Memory B cell (primary cell): ENCODE data around the gene ZNF230.

ENCODE experiments used
- ATAC-seq: fragments of 150-1000 bp; cut with Tn5 transposase; 2 replicates; pipeline ENCODE4 v1.10.0; 2021; ENCODE audit warnings: low read depth, mild to moderate bottlenecking, moderate library complexity
- DNase-seq, 2 donors: peaks; one replicate each; pipeline ENCODE4 v3.0.0; 2022; ENCODE audit warnings: low spot score in 2 of 2
- H3K27ac Mint-ChIP-seq: one replicate; pipeline ENCODE4 v1.8.0; 2022; ENCODE audit warnings: mild to moderate bottlenecking, moderate library complexity, mixed read lengths
- H3K27me3 Mint-ChIP-seq: one replicate; pipeline ENCODE4 v1.8.0; 2022; ENCODE audit warnings: mixed read lengths
- H3K36me3 Mint-ChIP-seq: one replicate; pipeline ENCODE4 v1.8.0; 2022; ENCODE audit warnings: mild to moderate bottlenecking, mixed read lengths
- H3K4me1 Mint-ChIP-seq: one replicate; pipeline ENCODE4 v1.8.0; 2022; ENCODE audit warnings: mixed read lengths
- H3K4me3 Mint-ChIP-seq: one replicate; pipeline ENCODE4 v1.8.0; 2022; ENCODE audit warnings: mild to moderate bottlenecking, moderate library complexity, mixed read lengths
- H3K9me3 Mint-ChIP-seq: one replicate; pipeline ENCODE4 v1.8.0; 2022; ENCODE audit warnings: mixed read lengths

The ZNF230 gene

DNA sequence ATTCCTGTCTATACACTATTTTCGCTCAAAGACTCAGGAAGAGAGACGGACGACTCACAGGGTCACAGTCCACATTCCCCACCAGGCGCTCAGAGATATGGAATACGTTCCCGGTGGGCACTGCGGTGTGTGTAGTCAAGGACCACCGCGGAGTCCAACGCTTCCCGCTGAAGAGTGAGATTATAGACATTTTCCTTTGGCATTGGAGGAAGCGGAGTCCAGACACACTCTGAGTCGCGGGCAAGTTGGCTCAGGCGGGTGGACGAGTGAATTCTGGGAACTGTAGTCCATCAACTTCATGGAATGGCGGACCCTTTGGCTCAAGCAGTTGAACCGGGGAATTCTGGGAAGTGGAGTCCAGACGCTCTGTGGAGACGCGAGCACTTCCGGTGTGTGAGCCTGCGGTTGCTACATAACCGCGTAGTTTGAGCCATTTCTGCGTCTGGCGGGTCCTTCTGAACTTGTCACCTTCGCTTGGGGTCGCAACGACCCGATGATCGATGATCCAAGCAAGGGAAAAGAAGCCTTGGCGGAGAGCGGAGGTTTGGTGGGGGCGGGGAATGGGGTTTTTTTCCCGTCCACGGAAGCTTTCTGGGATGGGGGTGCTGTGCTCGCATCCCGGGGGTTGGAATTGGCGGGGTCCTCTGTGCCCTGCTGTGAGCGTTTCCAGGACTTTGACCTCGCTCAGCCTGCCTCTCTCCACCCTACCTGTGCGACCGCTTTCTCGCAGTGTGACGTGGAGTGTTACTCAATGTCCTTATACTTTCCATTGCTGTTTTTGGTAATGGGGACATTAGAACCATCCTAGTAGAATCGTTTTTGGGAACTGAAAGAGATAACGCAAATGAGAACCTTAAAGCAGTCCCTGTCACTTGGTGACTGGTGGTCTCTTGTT, at the start of gene ZNF230:
ZNF230 (plus strand) TSS at position 392 of the 895 bp plus-strand sequence. CDS start 4,122 bp downstream, outside the sequence.
- ATAC-seq = peak; percentile 97
- H3K36me3 Mint-ChIP-seq = peaks cover 29% of the 10 kb centered on the region
- peak within 1 kb of the TSS; percentile 89 for H3K27ac Mint-ChIP-seq
- H3K4me1 Mint-ChIP-seq = peaks cover 12% of the 10 kb centered on the region
- no peaks in the 10 kb centered on the region for H3K27me3 Mint-ChIP-seq
- DNase-seq = peak; percentile 55 to 68
- H3K4me3 Mint-ChIP-seq = peak within 1 kb of the TSS; percentile 99
- peaks cover 20% of the 10 kb centered on the region for H3K9me3 Mint-ChIP-seq

DNA sequence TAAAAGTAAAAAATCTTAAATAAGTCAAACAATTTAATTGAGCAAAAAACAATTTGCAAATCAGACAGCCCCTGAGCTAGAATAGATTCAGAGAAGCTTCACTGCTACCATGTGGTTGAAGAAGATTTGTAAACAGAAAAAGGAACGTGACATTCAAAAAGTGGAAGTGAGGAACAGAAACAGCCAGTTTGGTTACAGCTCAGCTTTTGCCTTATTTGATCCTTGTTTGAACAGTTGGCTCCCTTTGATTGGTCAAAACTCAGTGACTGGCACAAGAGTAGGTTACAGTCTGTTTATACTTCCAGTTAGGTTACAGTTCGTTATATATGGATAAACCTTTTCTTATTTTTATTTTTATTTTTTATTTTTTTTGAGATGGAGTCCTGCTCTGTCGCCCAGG, 45.9 kb upstream of the ZNF230 start:
- Mint-ChIP-seq H3K4me1 (no peaks in the 10 kb centered on the region), H3K9me3 (peaks cover 15% of the 10 kb centered on the region), H3K4me3 (no peak overlapping the region), H3K27me3 (no peaks in the 10 kb centered on the region), H3K36me3 (peaks cover 25% of the 10 kb centered on the region), H3K27ac (no peak overlapping the region)
- ATAC-seq (no peak), DNase-seq (no peak)

DNA sequence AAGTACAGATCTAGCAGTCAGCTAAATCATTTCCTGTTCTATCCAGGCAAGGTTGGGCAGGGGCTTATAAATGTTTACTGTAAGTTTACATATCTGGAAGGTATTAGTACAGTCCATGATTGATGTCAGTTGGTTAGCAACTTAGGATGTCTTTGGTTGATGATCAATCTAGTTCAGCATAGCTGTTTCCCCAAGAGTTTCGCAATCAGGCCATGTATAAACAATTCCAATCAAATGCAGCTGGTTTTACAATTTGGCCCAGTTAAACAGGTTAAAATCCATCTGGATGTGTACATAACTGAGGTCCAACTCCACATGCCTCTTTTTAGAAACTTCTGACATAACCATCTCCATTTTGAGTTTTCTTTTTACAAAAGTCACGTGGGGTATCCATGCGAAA, 44.9 kb upstream of the ZNF230 start:
- ATAC-seq (no peak), DNase-seq (no peak)
- Mint-ChIP-seq H3K27ac (no peak overlapping the region), H3K9me3 (peaks cover 17% of the 10 kb centered on the region), H3K27me3 (no peaks in the 10 kb centered on the region), H3K4me1 (no peaks in the 10 kb centered on the region), H3K36me3 (peaks cover 28% of the 10 kb centered on the region), H3K4me3 (no peak overlapping the region)

DNA sequence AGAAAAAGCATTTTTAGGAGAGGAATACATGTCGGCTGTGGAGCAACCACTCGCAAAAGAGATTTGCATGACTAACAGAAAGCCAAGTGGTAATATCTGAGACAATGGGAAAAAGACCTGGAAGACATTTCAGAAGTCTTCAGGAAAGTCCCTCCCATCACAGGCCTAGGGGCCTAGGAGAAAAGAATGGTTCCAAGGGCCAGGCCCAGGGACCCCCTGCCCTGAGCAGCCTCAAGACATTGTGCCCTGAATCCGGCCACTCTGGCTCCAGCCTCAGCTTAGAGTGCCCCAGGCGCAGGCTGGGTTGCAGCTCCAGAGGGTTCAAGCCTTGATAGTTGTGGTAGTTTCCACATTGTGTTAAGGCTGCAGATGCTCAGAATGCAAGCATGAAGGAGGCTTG, 42.3 kb upstream of the ZNF230 start:
- Mint-ChIP-seq H3K9me3 (peaks cover 20% of the 10 kb centered on the region), H3K4me3 (no peak overlapping the region), H3K27ac (no peak overlapping the region)

DNA sequence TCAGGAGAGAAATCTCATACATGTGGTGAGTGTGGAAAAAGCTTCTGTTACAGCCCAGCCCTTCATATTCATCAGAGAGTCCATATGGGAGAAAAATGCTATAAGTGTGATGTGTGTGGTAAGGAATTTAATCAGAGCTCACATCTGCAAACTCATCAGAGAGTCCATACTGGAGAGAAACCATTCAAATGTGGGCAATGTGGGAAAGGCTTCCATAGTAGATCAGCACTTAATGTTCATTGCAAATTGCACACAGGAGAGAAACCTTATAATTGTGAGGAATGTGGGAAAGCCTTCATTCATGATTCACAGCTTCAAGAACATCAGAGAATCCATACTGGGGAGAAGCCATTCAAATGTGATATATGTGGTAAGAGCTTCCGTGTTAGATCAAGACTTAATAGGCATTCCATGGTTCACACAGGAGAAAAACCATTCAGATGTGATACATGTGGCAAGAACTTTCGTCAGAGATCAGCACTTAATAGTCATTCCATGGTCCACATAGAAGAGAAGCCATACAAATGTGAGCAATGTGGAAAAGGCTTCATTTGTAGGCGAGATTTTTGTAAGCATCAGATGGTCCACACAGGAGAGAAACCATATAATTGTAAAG, 36.6 kb upstream of the ZNF230 start:
- H3K4me1 Mint-ChIP-seq = no peaks in the 10 kb centered on the region
- H3K27me3 Mint-ChIP-seq = no peaks in the 10 kb centered on the region
- no peak overlapping the region for H3K27ac Mint-ChIP-seq
- DNase-seq = no peak
- no peak overlapping the region for H3K4me3 Mint-ChIP-seq
- peaks cover 42% of the 10 kb centered on the region for H3K36me3 Mint-ChIP-seq
- ATAC-seq = no peak
- H3K9me3 Mint-ChIP-seq = peaks cover 30% of the 10 kb centered on the region

More for the DNA sequence above, 42.3 kb upstream of the ZNF230 start:
- Mint-ChIP-seq H3K27me3 (no peaks in the 10 kb centered on the region), H3K4me1 (no peaks in the 10 kb centered on the region), H3K36me3 (peaks cover 33% of the 10 kb centered on the region)
- DNase-seq (no peak), ATAC-seq (no peak)

DNA sequence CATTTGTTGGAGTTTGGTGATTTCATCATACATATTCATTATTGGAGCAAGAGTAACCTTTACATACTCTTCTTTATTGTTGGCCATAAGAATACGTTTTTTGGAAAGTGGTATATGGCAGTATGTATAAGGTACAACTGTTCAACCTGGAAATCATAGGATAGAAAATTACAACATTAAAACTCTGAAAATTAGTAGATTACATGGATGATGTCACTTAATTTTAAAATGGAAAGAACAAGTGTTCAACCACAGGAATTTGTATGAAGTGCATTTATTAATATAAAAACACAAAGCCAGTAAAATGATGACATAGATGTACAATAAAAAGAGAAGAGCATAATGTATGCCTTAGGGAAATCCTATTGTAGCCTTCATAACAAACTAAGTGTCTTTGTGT, 26.0 kb upstream of the ZNF230 start:
- no peak overlapping the region for H3K27ac Mint-ChIP-seq
- ATAC-seq (no peak), DNase-seq (no peak)
- peaks cover 5% of the 10 kb centered on the region for H3K36me3 Mint-ChIP-seq
- H3K4me3 Mint-ChIP-seq = no peak overlapping the region
- H3K27me3 Mint-ChIP-seq = no peaks in the 10 kb centered on the region
- no peaks in the 10 kb centered on the region for H3K4me1 Mint-ChIP-seq
- H3K9me3 Mint-ChIP-seq = peaks cover 24% of the 10 kb centered on the region

DNA sequence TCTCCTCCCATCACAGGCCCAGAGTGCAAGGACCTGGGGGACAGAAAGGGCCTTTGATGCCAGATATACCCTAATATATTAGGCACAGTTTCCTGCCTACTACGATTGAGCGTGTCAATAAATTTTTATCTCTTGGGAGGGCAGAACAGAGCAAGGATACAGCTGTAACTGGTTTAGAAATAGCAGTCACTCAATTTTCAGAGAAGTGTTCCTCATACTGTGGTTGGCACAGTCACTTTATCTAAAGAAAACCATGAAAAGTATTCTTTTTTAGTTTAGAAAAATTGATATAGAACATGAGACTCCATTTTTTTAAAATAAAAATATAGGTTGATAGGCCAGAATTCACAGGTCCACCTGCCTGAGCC, 19.2 kb upstream of the ZNF230 start:
- Mint-ChIP-seq H3K36me3 (peaks cover 8% of the 10 kb centered on the region), H3K27me3 (no peaks in the 10 kb centered on the region), H3K4me3 (peak overlapping the region; percentile 96), H3K27ac (no peak overlapping the region), H3K4me1 (peaks cover 5% of the 10 kb centered on the region), H3K9me3 (peaks cover under 1% of the 10 kb centered on the region)
- ATAC-seq = peak; percentile 11
- no peak for DNase-seq

DNA sequence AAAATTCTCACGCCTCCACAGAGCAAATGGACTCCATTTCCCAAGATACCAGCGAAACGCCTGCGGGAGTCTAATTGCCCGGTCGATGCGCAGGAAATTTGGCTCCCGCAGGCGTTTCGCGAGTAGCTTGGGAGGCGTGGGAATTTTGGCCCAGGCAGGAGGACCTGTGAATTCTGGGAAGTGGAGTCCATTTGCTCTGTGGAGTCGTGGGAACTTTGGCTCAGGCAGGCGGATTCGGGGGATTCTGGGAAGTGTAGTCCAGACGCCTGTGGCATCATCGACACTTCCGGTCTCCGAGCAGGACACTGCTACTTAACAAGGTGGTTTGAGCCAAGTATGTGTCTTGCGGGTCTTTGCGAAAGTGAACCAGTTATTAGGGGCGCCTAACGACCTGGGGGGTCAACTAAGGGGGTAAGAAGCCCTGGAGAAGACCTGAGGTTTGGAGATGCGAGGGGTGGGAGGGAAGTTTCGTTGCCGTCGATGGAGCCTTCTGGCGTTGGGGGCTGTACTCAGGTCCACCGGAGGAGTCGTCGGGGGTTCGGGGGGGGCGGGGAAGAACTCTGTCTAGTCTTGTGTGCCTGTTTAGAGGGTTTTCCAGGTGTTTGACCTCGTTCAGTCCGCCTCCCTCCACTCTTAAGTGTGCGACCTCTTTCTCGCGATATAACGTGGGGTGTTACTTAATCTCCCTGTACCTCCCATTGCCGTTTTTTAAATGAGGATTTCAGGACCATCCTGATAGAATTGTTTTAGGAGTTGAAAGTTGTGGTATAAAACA, 18.7 kb upstream of the ZNF230 start, which contains the start of gene ZNF155:
ZNF155 (plus strand) TSS at position 277 of the 775 bp plus-strand sequence. CDS start 4,356 bp downstream, outside the sequence.
- Mint-ChIP-seq H3K27ac (peak within 1 kb of the TSS; percentile 68), H3K4me3 (peak within 1 kb of the TSS; percentile 96), H3K9me3 (peaks cover 2% of the 10 kb centered on the region), H3K4me1 (peaks cover 5% of the 10 kb centered on the region), H3K36me3 (peaks cover 13% of the 10 kb centered on the region), H3K27me3 (no peaks in the 10 kb centered on the region)
- ATAC-seq = peak; percentile 85
- peak; percentile 36 to 67 for DNase-seq

DNA sequence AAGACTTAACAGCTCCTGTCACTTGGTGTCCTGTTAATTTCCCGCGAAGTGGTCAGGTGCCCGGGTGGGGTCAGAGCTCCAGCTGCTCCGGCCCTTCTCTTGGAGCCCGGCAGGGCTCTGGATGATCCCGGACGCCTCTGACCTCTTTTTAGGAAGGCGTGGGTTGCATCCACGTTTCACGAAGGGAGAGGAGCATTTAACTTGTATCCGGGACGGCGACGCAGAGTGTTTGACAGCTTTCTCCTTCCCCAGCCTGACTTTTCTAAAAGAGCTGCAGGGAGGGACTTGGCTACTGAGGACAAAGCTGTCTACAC, 18.1 kb upstream of the ZNF230 start:
- Mint-ChIP-seq H3K36me3 (peaks cover 18% of the 10 kb centered on the region), H3K9me3 (peaks cover 3% of the 10 kb centered on the region)
- no peak for DNase-seq

DNA sequence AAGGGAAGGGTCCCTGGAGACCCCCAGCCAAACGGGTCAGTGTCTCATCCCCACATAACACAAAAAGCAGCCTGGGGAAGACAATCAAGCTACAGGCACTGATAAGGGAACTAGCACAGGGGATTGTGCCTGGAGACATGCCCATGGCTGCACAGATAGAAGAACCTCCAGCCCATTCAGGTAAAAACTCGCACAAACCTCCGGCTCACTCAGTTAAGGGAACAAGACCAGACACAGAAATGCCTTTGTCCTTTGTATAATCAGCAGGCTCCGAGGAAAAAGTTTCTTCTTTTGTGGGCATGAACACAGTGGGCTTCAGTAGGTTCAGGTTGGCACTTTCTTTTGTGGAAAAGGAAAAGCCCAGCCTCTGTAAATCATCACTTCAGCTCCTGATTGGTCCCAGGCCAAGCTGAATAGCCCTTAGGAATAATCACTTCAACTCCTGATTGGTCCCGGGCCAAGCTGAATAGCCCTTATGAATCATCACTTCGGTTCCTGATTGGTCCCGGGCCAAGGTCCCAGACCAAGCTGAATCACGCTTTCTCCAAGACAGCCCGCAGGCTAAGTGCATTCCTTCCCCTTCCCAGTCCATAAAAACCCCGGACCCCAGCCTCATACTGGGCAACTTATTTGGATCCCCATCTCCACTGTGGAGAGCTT, 5.0 kb upstream of the ZNF230 start:
- ATAC-seq (no peak), DNase-seq (no peak)
- H3K36me3 Mint-ChIP-seq = peaks cover 39% of the 10 kb centered on the region
- H3K9me3 Mint-ChIP-seq = peaks cover 19% of the 10 kb centered on the region
- no peak overlapping the region for H3K4me3 Mint-ChIP-seq
- H3K4me1 Mint-ChIP-seq = peaks cover 9% of the 10 kb centered on the region
- no peak overlapping the region for H3K27ac Mint-ChIP-seq
- H3K27me3 Mint-ChIP-seq = no peaks in the 10 kb centered on the region

More for the DNA sequence above, 18.1 kb upstream of the ZNF230 start:
- Mint-ChIP-seq H3K4me3 (peak overlapping the region; percentile 96), H3K27ac (peak overlapping the region; percentile 68), H3K4me1 (peaks cover 5% of the 10 kb centered on the region), H3K27me3 (no peaks in the 10 kb centered on the region)
- no peak for ATAC-seq

DNA sequence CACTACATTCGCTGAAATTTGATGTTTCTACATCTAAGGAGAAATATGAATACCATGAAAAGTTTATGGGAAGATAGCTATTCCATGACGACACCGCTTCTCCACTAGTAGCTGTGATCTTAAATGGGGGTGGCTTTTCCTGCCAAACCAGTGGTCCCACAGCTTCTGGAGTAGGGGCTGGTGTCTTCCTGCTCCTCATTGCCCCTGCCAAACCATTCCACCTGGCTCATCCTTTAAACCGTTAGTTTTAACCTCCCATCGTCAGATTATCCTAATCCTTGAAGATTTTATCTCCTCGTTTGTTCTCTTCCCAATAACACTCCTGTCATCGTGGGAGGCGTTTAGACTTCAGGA, 568 bp upstream of the ZNF230 start:
- H3K4me3 Mint-ChIP-seq = peak overlapping the region; percentile 99
- ATAC-seq (no peak), DNase-seq (no peak)
- H3K27ac Mint-ChIP-seq = peak overlapping the region; percentile 89
- H3K36me3 Mint-ChIP-seq = peaks cover 25% of the 10 kb centered on the region
- no peaks in the 10 kb centered on the region for H3K27me3 Mint-ChIP-seq
- peaks cover 14% of the 10 kb centered on the region for H3K9me3 Mint-ChIP-seq
- peaks cover 12% of the 10 kb centered on the region for H3K4me1 Mint-ChIP-seq

DNA sequence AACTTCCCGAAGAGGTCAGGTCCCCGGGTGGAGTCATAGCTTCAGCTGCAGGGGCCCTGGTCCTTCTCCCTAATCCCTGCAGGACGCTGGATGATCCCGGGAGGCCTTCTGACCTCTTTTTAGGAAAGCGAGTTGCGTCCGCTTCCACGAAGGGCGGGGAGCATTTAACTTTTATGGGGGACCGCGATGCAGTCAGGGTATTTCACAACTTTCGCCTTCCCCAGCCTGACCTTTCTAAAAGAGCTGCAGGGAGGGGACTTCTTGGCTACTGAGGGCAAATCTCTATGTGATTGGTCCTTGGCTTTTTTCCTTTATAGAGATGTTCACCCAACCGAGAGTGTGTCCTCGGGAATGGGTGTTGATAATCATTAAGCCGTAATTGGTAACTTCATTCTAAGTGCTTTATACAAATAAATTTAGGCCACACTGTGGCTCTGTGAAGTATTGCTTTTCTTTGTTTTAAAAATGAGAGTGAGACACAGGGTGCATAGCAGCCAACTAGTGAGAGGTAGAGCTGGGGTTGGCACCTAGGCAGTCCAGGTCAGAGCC, 778 bp downstream of the ZNF230 start:
- ATAC-seq = no peak

DNA sequence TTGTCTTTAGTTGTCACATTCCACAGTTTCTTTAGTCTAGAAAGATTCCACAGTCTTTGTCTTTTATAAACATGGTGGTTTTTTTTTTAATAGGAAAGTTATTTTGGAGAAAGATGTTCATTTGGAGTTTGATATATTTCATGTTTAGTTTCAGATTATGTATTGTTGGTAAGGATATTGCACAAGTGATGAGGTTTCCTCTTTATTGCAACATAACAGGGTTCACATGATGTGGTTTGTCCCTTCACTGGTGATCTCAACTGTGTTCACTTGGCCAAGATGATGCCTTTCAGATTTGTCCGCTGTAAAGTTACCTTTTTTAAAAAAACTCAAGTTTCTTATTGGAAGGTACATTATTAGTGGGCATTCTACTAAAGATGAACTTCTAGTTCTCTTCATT, 3.2 kb downstream of the ZNF230 start:
- ATAC-seq = no peak
- Mint-ChIP-seq H3K4me1 (peaks cover 12% of the 10 kb centered on the region), H3K9me3 (peaks cover 22% of the 10 kb centered on the region), H3K4me3 (no peak overlapping the region), H3K27ac (no peak overlapping the region), H3K27me3 (no peaks in the 10 kb centered on the region), H3K36me3 (peaks cover 52% of the 10 kb centered on the region)
- no peak for DNase-seq

More for the DNA sequence above, 778 bp downstream of the ZNF230 start:
- Mint-ChIP-seq H3K9me3 (peaks cover 17% of the 10 kb centered on the region), H3K27me3 (no peaks in the 10 kb centered on the region), H3K36me3 (peaks cover 31% of the 10 kb centered on the region), H3K4me1 (peaks cover 12% of the 10 kb centered on the region), H3K27ac (peak overlapping the region; percentile 89), H3K4me3 (peak overlapping the region; percentile 99)
- DNase-seq = peak in 1 of 2 donors; percentile 20
